NCI-H345 treated with DMSO at 0.1 percent for 48 hours (cell line): ENCODE results near the gene LYRM9.
"Not testable (repeated sequence)": the region's sequence is repeated elsewhere in the genome, so short reads cannot be mapped to it uniquely, and the experiment has no call there.

Experiments used
- DNase-seq: peaks from one replicate; lab custom pipeline; 2025; ENCODE audit not compliant: unreplicated experiment; lab: John Stamatoyannopoulos, UW

The LYRM9 gene

DNA sequence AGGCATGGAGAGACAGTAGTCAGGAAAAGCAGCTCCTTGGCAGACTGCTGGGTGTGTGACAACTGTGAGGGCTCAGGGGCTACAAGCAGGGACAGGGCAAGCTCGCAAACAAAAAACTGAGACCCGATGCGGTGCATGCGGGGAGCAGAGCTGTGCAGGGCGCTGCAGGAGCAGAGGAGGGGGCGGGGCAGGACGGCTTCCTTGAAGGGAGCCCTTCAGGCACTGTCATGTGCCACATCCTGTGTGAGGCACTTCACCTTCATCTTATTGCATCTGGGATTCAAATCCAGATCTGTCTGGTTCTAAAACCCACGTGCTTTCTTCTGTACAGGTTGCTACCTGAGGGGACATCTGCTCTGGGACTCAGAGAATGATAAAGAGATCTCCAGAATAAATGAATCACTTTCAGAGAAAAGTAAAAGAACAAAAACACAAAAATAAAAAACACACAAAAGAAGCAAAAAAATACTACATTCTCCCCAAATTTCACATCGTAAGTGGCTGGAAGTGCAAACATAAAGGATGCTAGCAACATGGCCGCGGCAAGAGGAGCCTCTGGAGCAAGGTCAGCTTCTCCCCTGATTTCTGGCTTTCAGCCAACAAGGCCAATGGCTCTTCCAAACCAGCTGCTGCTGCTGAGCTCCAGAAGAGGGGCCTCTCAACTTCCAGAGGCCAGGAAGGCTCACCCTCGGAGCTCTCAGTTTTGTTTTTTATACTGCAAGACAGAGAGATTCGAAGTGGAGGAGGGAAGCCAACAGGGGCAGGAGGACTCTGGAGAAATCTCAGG is 14.2 kb downstream of the LYRM9 start:
- peak; percentile 45 for DNase-seq

DNA sequence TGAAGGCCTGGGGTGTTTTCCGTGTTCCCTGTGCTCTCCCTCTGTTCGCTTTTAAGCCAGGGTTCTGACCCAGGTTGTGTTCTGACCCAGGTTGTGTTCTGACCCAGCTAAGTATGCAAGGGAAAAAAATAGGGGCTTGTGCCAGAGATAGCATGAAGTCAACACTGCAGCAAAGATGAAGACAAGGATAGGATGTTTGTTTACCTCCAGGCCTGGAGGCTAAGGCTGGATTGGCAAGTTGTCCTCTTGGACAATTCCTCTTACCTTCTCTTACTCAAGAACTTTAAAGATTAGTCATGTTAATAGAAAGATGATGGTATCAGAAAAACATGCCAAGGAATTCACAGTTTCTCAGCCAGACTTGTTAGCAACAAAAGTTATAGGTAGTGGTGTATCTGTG is 19.4 kb downstream of the LYRM9 start:
- no peak for DNase-seq

DNA sequence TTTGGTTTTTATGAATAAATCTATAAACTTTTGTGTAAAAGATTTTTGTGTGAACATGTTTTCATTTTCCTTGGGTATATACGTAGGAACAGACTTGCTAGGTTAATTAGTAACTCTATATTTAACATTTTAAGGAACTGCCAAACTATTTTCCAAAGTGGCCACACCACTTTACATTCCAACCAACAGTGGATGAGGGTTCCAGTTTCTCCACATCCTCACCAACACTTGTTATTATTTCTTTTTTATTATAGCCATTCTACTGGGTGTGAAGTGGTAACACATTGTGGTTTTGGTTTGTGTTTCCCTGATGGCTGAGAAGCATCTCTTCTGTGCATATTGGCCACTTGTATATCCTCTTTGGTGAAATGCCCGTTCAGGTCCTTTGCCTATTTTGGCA is 20.0 kb downstream of the LYRM9 start:
- no peak for DNase-seq

DNA sequence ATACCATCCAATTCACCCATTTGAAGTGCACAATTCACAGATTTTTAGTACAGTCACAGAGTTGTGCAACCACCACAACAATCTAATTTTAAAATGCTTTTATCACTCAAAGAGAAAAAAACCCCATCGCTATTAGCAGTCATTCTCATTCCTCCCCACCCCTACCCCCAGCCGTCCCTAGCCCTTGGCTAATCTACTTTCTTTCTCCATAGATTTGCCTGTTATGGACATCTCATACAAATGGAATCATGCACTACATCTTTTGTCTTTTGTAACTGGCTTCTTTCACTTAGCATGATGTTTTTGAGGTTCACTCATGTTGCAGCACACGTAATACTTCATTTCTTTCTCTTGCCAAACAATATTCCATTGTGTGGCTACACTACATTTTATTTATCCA is 20.4 kb downstream of the LYRM9 start:
- DNase-seq: no peak

DNA sequence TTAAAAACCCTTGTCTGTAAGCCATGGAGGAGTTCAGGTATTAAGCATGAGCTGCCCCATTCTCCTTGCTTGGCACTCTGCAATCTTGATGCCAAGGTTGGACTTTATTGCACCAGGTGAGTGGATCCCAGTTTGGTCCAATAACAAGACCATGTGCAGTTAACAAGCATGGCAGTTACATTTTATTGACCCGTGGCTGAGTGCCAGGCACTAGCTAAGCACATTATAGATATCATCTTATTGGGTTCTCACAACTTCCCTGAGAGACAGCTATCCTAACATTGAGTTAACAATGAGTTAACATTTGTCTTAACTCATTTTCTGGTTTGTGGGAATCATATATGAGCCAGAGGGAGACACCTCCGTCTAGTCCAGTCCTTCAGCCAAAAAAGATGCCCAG is 21.8 kb downstream of the LYRM9 start:
- no peak for DNase-seq

DNA sequence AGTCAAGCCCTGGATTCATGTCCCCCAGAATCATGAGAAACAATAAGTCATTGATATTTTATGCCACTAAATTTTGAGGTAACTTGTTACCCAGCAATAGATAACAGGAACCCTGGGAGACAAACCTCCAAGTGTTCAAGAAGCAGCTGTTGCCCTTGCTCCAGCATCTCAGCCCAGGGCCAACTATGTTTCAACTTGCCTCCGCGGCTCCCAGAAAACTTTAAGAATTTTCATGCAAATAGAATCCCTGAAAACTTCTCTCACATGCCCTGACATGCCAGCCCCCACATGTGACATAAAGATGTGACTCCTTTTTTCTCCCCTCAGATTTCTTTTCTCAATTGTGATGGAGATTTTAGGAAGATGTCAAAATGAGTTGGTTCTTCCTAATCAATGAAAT is 22.8 kb downstream of the LYRM9 start:
- DNase-seq: no peak

DNA sequence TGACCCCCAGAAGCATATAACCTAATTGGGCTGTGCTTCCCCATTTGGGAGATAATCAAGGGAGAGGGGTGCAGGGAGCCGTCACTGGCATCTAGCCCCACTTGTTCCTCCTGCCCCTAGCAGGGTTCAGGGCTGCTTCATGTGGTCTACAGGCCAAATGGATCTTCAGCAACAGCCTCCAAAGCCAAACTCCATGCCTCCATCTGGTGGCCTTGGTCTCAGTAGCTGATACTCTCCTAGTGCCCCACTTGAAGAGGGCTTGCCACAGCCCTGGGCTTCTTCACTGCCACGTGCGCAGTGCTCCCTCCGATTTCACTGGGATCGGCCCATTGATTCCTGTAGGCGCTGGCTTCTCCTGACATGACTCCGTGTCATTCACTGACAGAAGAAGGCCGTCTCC is 24.6 kb downstream of the LYRM9 start:
- DNase-seq: no peak

DNA sequence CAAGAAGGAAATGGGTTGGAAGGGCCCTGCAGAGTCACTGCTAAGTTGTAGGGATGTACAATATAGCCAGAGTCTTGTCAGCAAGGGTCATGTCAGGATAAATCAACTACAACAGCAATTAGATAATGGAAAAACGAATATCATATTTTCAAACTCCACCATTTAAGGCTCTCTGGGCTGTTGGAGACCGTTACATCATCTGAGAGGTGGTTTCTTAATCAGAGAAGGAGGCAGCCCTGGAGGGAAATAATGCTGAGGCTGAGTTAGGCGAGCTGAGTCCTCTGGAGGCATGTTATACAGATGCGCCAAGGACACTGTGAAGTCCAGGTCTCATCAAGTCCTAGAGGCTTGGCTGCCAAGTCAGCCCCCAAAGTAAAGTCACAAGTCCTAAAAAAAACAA is 30.3 kb downstream of the LYRM9 start:
- DNase-seq: no peak

DNA sequence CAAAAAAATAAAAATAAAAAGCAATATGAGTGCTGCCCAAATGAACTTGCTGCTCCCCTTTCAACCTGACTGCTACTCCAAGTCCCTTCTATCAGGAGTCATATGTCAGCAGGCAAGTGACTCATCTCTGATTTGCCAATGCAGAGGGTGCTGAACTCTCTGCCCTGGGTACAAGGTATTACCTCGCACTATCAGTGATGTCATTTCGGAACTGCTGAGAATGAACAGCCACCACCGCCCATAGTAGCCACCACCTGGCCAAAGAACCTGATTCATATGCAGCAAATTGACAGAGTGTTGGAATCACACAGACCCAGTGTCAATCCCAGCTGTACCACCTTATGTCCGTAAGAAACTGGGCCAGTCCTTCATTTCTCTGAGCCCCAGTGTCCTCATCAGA is 31.2 kb downstream of the LYRM9 start:
- DNase-seq: no peak

DNA sequence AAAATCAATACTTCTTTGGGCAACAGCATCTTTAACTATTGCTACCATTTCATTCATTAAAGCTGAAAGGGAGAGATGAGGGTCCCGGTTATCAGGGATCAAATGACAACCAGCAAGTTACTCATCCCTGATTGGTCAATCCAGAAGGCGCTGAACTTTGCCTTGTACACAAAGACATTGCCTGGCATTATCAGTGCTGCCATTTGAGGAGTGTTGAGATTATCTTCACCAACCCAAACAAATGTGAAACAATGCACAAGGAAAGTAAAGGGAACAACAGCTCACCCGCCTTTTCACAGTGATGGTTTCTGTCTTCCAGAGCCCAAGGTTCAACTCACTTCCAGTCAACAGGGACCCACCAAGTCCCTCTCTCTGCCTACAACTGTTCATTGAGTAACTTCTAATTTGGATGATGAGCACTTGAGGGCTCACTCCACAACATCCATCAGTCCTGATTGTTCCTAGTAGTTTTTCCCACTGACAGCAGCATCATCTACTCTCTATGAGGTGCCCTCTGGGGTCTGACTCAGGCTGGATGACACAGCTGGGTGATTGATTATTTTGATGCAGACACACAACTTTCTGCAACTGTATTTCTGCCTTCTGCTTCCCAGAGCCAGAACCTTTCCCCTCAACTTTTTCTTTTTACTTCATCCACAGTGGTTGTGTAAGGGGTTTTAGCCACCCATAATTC is 32.0 kb downstream of the LYRM9 start:
- DNase-seq: no peak

DNA sequence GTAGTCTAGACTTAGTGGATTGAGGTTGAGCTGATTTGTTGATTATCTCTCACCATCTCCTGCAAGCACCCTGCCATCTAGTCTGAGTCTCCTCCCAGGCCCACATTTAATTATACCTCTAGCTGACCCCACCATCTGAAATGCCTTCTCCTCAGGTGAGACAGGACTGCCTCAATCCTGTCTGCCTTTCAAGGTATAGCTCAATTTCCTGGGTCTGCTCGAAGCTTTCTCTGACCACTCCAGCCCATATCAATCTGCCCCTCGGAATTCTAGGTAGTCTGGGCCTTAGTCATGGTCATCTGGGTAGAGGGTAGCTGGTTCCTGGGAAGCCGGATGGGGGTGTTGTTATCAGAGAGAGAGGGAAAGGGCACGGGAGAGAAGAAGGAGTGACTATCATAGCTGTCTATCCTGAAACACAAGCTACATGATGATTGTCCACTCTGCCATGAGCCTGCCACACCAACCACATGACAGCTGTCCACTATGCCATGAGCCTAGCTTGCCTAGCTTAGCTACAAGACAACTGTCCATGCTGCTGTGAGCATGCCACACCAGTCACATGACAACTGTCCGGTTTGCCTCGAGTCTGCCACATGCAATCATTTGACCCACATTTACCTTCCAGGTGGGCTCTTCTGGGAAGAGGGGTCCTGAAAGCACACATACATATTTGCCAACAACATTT is 34.4 kb downstream of the LYRM9 start:
- no peak for DNase-seq

DNA sequence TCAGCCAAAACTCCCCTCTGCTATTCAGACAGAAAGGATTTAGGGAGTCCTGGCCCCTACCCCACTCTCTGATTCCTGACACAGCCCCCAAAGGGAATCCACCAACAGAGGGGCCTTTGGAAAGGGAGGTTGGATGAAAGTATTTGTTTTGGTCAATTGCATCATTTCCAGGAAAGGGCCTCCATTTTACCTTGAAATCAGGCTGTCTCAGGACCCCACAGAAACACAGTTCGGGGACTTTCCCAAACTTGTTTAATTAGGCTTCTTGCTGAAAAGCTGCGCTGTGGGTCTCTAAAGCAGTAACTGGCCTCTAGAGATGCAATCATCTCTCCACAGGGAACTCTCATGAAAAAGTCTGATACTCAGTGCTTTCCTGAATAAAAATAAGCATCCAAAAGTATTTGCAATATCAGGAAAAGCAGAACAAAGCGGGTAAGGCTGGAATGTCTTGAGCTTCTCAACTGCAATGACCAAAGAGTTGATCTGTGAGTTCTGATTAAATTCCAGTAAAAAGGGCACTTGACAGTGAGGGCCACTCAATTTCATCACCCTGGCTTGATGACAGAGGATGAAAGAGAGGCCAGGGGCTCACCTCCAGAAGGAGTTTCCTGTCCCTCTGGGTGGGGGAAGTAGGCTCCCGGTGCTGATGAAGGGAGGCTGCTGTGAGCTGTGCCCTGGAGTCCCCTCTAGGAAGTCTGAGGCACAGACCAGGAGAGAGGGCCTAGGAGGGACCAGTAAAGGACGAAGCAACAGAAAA is 36.3 kb downstream of the LYRM9 start:
- DNase-seq: no peak

DNA sequence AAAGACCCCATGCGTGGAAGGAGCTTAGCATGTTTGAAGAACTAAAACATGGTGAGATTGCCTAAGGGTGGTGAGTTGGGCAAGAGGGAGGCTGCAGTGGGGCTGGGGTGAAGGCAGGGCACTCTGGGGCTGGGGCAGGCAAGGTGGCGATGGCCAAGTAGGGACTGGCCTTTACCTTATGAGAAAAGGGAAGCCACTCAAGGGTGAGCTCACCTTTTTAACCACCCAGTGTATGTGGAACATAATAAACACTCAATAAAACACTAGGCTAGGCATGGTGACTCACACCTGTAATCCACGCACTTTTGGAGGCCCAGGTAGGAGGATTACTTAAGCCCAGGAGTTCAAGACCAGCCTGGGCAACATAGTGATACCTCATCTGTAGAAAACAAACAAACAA is 37.7 kb downstream of the LYRM9 start:
- no peak for DNase-seq

DNA sequence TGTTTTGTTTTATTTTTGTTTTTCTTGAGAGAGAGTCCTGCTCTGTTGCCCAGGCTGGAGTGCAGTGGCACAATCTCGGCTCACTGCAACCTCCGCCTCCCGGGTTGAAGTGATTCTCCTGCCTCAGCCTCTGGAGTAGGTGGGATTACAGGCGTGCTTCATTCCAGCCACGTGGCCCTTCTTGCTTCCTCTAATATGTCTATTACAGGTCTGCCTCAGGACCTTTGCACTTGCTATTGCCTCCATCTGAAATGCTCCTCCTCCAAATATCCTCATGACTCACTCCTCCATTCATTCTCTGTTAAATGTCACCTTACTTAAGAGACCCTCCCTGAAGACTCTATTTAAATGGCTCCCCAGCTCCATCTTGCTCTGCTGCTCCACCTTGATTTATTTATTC is 39.0 kb downstream of the LYRM9 start:
- no peak for DNase-seq

DNA sequence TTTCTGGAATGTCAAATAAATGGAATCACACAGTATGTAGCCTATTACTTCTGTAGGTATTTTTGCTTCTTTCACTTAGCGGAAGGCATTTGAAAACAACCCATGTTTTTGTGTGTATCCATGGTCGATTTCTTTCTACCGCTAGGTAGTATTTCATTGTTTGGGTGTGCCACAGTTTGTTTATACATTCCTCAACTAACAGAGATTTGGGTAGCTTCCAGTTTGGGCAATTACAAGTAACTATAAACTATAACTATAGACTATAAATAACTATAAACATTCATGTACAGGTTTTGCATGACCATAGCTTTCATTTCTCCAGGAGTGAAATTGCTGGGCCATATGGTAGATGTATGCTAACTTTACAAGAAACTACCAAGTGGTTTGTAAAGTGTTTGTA is 40.1 kb downstream of the LYRM9 start:
- no peak for DNase-seq

DNA sequence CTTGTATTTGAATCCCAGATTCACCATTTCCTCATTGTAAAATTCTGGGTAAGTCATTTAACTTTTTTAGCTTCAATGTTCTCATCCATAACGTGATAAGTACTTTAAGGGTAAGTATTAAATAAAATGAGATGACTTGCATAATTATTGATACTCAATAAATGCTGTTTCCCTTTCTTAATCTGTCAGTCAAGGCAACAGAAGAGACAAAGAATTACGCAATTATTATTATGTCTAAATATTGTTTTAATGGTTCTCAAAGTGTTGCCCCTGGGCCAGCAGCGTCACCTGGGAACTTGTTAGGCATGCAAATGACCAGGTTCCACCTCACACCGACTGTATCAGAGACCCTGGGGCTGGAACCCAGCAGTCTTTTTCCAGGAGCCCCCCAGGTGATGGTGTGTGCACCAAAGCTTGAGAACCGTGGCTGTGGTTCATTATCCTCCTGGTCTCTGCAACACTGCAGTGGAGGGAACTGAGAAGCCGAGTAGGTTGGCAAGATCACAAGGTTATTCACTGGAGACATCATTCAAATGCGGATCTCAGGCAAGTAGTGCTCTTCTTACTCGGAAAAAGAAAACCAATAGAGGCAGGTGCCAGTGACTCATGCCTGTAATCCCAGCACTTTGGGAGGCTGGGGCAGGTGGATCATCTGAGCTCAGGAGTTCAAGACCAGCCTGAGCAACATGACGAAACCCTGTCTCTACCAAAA is 43.5 kb downstream of the LYRM9 start:
- DNase-seq: peak; percentile 38

DNA sequence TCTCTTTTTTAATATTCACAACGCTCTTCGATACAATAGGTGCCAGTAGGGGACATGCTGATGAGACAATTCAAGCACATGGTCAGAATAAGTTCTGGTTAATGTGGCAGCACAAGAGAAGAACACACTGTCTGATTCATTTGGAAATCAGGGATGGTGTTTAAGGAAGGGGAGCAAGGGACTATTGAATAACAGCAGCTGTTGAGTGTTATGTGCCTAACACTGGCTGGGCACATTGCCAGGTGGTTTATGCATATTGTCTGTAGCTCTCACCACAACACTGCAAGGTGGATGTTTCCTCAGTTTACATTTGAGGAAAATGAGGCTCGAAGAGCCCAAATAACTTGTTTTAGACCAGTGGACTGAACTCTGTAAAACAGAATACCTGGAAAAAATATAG is 44.2 kb downstream of the LYRM9 start:
- peak; percentile 100 for DNase-seq

DNA sequence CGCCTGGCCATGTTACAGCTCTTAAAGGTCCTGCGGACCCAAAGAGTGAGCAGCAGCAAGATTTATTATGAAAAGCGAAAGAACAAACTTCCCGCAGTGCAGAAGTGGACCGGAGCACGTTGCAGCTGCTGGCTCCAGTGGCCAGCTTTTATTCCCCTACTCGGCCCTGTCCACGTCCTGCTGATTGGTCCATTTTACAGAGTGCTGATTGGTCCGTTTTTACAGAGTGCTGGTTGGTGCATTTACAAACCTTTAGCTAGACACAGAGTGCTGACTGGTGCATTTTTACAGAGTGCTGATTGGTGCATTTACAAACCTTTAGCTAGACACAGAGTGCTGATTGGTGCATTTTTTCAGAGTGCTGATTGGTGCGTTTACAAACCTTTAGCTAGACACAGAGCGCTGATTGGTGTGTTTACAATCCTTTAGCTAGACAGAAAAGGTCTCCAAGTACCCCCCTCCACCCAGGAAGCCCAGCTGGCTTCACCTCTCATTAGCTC is 46.3 kb downstream of the LYRM9 start:
- DNase-seq: not testable (repeated sequence)

DNA sequence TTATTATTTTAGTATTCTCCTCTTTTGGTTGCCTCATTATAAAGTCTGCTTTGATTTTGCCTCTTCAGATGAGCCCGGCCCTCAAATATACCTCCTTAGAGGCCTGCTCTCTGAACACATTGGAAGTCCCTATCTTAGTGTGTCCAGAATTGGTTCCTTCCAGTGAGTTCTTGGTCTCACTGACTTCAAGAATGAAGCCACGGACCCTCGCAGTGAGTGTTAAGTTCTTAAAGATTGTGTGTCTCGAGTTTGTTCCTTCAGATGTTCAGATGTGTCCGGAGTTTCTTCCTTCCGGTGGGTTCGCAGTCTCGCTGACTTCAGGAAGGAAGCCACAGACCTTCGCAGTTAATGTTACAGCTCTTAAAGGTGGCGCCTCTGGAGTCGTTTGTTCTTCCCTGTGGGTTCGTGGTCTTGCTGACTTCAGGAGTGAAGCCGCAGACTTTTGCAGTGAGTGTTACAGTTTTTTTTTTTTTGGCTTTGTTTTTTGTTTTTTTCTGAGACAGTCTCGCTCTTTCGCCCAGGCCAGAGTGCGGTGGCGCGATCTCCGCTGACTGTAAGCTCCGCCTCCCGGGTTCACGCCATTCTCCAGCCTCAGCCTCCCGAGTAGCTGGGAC is 47.0 kb downstream of the LYRM9 start:
- DNase-seq: no peak
